NCI-H128 (cell line): ENCODE results near the gene NETO1.

Experiments
- DNase-seq: peaks from one replicate; lab custom pipeline; 2025; ENCODE audit not compliant: unreplicated experiment; lab: John Stamatoyannopoulos, UW

Gene NETO1, protein sequence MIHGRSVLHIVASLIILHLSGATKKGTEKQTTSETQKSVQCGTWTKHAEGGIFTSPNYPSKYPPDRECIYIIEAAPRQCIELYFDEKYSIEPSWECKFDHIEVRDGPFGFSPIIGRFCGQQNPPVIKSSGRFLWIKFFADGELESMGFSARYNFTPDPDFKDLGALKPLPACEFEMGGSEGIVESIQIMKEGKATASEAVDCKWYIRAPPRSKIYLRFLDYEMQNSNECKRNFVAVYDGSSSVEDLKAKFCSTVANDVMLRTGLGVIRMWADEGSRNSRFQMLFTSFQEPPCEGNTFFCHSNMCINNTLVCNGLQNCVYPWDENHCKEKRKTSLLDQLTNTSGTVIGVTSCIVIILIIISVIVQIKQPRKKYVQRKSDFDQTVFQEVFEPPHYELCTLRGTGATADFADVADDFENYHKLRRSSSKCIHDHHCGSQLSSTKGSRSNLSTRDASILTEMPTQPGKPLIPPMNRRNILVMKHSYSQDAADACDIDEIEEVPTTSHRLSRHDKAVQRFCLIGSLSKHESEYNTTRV

DNA sequence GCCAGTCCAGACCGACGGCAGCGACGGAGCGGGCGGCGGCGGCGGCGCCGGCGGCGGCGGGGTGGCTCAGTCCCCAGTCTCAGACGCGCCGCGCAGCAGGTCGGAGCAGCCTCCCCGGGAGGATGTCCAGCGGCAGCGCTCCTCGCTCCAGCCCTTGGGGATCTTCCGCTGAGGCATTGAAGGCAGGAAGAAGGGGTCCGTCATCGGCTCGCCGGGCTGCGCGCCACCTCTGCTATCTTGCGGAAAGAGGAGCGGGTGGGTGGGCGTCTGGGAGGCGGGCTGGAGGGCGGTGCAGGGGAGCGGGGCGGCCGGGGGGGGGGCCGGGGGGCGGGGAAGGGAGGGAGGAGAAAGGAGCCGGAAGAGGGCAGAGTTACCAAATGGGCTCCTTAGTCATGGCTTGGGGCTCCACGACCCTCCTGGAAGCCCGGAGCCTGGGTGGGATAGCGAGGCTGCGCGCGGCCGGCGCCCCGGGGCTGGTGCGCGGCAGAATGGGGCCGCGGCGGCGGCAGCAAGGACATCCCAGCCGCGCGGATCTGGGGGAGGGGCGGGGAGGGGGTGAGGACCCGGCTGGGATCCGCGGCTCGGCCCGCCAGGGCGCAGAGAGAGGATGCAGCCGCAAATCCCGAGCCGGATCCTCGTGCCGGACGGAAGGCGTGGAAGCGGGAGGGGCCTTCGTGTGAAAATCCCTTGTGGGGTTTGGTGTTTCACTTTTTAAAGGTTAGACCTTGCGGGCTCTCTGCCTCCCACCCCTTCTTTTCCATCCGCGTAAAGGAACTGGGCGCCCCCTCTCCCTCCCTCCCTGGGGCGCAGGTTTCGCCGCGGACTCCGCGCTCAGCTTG, at the start of gene NETO1:
Gene NETO1, minus strand, starts transcription at position 242 of the 839 bp plus-strand sequence. CDS start 696 bp downstream, outside the sequence.
- DNase-seq, result no peak

DNA sequence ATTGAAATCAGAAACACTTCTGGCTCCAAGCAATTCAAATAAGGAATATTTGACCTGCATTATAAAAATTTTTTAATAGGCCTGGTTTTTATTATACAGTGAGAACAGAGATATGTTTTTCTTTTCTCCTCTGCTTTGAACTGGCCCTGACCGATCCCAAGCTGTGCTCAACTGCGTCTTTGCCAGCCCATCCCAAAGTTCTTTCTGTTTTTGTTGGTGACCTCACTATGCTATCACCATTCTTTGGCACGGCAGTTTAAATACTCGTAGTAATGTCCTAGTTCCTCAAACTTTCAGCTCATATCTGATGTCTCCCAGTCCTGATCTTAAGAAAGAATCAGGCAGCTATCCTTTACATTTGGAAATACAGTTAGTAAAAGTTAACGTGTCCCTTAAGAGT, 42.3 kb upstream of the NETO1 start:
- DNase-seq, result no peak

DNA sequence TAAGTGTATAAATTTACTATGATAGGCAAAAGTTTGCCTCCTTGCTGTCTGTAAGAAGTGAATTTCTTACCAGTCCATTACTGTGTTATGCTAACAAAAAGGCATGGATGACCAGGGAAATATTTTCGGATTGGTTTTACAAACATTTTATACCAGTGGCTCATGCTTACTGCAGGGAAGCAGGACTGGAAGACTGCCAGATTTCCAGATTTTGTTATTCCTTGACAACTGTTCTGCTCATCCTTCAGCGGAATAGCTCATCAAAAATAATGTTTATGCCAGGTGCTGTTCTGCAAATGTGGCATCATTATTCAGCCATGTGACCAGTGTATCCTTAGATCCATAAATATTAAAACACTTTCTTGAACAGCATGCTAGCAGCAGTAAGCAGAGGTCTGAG, 40.4 kb upstream of the NETO1 start:
- DNase-seq, result no peak

DNA sequence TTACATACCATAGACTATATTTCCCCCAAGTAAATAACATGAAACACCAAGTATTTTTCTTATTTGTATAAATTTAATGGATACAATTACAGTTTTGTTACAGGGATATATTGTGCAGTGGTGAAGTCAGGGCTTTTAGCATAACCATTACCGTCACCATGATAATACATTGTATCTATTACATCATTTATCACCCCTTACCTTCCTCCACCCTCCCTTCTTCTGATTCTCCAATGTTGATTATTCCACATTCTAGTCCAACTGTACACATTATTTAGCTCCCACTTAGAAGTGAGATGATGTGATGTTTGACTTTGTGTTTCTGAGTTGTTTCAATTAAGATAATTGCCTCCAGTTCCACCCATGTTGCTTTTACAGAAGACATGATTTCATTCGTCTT, 35.2 kb upstream of the NETO1 start:
- no peak for DNase-seq

DNA sequence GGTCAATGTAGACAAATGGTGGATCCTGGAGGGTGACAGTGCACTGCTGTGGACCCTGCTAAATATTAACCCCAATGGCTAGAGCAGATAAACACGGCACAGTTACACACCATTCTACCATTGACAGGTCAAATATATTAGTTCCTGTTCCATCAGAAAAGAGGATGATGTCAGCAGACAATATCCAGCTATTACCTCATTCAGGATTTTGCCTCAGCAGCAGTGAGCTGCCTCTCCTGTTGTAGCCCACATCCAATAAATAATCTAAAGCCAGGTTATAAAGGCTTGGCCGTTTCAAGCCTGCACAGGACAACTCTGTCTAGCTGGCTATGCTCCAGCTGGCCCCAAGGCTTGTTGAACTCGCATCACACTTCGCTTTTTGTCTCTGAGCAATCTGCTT, 31.6 kb upstream of the NETO1 start:
- no peak for DNase-seq

DNA sequence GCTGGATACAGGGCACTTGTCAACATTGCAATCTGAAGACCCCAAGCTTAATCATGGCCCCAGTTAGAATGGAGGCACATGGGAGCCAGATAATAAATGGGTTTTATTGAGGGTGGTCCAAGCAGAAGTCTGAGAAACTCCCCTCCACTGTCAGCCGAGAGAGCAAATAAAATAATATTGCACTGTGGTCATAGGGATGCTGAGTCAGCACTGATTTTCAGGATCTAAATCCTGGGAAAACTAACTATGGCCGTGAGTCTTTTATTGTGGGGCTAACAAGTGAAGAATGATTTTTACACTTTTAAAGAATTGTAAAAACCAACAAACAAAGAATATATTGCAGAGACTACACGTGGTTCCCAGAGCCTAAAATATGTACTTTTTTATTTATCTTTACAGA, 31.1 kb upstream of the NETO1 start:
- no peak for DNase-seq

DNA sequence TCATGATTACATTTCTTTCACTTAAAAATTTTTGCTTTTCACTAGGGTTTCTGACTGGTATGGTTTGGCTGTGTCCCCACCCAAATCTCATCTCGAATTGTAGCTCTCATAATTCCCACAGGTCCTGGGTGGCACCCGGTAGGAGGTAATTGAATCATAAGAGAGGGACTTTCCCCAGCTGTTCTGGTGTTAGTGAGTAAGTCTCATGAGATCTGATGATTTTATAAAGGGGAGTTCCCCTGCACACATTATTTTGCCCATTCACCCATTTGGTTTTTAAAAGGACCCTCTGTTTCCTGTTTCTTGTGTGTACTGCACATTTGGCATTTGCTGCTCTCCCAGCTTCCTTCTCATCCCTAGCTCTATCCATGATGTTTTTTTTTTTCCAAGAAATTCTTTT, 27.8 kb upstream of the NETO1 start:
- no peak for DNase-seq

DNA sequence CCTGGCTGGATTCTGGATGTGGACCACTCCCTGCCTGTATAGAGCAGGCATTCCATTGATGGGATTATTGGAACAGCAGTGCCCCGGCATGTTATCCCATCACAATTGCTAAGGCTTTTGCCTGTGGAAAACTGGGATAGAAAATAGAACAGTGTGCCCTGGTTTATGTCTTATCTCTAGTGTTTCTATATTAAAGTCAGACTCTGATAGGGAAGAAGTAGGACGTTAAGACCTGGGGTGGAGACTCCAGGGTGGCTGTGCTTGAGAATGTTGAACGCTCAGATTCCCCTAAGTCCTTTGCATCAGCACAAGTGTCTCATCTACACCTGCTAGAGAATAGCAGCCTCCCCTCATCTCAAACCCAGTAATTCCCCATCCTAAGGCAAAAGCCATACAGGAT, 10.8 kb upstream of the NETO1 start:
- no peak for DNase-seq

DNA sequence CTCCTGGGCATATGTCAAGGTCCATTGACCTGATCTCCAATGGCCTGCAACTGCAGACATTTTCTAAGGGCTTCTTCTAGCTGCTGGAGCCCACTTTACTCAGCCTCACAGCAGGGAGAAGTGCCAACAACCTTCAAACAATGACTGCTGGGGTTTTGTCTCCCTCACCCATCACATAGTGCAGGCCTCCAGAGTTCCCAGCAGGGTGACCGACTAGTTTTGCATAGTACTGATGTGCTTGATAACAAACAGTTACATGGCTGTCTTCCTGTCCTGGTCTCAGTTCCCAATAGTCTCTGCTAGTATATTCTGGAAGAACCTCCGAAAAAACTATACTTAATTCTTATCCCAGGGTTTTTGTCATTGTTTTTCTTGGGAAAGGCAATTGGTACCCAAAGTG, 10.4 kb upstream of the NETO1 start:
- no peak for DNase-seq

DNA sequence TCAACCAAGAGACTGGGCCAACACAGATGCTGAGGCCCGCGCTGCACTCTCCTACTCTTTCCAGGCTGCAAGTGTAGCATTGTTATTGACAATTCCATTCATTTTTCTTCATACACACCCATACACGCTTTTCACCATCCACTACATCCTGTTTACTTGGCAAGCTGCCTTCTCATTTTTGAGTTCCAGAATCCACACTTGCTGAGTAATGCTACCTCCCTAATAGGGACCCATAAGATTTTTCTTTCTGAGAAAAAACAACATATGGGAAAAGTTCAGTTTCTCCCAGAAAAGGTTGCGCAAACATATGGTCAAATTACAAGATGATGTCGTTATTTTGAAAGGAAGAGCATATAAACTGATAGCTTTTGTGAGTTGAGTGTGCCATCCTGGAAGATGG, 3.3 kb upstream of the NETO1 start:
- no peak for DNase-seq

DNA sequence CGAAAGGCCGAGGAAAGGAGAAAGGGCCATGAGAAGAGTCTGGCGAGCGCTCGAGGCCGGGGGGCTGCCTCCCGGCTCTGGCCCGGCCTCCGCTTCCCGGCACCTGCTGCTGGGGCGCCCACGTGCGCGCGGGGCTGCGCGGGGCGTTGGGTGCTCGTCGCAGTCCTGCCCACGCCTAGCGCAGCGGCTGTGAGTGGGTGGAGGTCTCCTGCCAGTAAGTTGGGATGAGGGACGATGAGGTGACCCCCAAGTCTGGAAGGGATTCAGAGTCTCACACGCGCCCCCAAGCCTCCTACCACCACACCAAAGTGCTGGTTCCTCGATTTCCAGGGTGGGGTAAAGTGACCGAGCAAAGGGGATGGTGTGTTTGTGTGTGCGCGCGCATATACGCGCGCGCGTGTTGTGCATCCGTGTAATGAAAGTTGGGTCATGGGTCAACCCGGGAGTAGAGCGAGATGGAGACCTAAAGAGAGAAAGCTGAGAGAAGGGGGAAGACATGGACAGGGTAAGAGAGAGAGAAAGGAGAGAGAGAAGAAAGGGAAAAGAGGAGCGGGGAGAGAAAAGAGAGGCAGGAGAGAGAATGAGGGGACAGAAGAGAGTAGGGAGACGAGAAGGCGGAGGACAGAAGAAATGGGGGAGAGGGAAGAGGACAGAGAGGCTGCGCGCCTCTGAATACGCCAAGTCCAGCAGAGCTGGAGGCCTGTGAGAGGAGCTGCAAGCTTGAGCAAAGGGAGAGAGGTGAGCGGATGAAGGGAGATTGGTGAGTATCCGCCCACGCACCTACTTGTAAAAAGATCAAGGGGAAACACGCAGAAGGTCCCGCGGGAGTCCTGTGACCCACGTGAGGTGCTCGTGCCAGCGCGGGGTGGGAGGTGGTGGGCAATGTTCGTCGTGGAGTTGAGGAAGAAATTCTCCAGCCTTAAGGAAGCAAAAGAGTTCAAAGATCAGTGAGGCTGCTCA, 1.7 kb upstream of the NETO1 start:
- no peak for DNase-seq

DNA sequence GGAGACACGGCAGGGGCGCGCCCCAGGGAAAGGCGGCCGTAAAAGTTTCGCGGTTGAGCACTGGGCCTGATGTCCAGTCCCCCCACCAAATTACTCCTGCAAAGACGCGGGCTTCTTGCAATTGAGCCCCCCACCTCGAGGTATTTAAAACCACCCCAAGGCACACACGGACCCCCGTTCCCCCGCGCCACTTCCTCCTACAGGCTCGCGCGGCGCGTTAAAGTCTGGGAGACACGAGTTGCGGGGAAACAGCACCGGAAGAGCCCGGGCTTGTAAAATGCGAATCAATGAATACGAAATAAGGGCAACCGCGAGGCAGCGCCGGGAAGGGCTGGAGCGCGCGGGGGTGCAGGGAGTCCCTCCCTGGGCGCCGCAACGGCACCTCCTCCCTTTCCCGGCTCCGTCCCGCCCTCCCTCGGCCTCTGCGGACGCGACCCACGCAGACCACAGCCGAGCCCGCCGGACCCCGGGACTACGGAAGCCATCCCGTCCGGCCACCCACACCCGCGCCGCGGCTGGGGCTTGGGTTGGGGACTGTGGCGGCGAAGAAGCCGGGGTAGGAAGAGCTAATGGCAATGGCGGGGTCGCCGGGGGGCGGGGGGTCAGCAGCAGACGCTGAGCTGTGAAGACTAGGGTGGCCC, 918 bp upstream of the NETO1 start:
- DNase-seq, result no peak

DNA sequence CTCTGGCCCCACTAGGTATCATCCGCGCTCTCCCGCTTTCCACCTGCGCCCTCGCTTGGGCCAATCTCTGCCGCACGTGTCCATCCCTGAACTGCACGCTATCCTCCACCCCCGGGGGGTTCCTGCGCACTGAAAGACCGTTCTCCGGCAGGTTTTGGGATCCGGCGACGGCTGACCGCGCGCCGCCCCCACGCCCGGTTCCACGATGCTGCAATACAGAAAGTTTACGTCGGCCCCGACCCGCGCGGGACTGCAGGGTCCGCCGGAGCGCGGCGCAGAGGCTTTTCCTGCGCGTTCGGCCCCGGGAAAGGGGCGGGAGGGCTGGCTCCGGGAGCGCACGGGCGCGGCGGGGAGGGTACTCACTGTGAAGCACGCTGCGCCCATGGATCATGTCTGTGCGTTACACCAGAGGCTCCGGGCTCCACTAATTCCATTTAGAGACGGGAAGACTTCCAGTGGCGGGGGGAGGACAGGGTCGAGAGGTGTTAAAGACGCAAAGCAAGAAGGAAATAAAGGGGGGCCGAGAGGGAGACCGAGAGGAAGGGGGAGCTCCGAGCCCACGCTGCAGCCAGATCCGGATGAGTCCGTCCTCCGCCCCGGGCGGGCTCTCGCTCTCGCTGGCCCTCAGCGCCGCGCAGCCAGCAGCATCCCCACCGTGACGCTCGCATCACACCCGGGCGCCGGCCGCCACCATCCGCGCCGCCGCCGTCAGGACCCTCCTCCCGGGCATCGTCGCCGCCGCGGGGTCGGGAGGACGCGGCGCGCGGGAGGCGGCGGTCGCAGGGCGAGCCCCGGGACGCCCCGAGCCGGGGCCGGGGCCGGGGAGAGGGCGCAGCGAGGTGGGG, 664 bp downstream of the NETO1 start:
- DNase-seq, result no peak

DNA sequence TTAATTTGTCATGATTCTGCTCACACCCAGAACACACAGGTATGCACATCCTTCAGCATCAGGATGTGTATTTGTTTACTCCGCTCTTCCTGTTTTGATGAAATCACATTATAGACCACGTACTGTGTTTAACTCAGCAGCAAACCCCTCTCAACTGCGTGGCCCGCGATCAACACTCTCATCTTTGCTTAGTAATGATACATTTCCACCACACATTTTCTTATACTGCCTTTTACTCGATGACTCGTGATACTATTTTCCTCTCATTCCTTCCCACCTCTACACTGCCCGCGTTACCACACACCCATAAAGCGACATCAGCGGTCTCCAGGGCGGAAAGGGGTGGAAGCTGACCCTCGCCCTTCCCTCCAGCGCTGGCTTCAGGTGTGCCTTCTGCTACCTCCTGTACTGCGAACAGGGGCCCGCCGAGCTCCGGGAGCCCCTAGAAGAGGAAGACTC, 1.3 kb downstream of the NETO1 start:
- no peak for DNase-seq

DNA sequence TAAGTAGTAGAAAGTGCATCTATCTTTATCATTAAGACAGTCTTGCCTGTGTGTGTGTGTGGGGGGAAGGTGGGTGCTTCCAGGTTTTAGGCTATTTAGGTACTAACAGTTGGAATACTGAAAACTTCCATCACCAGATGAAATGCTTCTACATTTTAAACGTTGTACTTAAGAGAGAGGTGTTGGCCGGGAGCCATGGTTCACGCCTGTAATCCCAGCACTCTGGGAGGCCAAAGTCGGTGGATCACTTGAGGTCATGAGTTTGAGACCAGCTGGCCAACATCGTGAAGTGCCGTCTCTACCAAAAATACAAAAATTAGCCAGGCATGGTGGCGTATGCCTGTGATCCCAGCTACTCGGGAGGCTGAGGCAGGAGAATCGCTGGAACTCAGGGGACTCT, 4.0 kb downstream of the NETO1 start:
- no peak for DNase-seq

DNA sequence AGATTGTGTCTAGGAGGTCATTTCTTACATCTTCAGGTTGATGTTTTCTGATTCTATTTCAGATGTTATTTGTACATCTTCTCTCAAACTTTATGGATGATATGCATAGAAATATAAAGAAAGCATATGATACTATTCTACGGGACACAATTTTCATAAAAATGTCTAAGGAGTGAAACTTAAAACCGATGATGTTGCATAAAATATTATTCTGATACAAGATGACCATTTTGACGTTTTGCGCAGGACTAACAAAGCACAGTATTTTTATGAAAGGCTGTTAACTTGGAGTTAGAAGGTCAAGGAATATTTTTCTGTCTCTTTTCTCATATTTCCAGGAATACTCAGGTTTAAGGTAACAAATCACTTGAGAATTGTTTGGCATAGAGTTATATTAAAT, 8.7 kb downstream of the NETO1 start:
- no peak for DNase-seq

DNA sequence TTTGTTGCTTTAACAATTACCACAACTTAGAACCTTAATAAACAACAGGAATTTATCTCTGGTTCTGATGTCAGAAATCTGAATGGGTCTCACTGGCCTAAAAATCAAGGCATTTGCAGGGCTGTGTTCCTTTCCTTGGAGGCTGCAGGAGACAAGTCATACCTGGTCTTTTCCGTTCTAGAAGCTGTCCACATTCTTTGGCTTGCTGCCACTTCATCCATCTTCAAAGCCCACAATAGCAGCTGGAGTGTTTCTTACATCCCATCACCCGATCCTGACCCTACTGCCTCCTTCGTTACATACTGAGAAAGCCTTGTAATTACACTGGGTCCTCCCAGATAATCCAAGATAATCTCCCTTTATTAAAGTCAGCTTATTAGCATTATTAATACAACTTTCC, 18.1 kb downstream of the NETO1 start:
- DNase-seq, result no peak

DNA sequence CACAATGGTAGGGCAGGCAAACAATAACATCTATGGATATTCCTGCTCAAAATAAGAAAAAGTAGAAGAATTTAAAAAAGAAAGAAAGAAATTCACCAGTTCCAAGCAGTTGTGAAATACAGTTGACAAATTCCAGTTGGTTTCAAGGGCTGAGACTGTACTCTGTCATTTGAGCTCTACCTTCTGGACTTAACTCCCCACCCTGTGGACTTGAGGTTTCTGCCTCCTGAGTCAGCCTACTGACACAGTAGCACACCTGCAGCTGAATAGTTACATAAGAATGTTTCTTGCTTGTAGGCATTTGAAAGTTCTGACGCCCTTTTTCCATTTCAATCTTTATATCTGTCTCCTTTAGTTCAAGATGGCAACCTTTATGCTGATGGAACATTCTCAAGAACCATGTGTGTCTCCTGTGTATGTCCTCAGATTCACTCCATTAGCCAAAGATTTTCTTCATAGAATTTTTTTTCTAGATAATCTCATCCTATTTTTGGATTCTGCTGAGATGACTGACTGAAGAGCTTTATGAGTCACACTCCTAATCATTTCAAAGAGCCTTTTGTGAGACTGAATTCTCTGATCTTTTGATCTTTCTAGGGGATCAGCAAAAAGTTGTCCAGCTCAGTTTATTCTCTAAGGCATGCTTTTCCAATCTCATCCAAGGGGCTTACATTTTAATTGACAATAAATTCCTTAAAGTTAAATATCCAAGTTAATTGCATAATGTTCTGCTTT, 19.1 kb downstream of the NETO1 start:
- DNase-seq, result no peak

DNA sequence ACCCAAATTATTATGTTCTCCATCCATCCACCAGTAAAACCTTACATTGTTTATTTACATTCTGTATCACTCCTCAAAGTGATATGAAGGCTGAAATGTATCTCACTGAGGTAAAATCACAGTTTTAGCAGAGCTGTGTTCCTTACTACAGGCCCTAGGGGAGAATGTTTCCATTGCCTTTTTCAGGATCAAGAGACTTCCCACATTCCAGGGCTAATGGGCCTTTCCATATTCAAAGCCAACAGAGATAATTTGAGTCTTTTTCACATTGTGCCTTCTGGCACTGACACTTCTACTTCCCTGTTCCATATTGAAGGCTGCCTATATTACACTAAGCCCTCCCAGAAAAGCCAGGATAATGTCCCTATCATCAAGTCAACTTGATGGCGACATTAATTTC, 20.0 kb downstream of the NETO1 start:
- DNase-seq, result no peak
